Measurements from ENCODE around the gene DEAF1. TPM values are rescaled to one million over a fixed set of nuclear protein-coding genes. Genes with fewer than 3 reads are reported as not detected.
A peak's percentile ranks its signal among the peaks of the same experiment; 100 is the strongest.
"Not testable (repeated sequence)": the region's sequence is repeated elsewhere in the genome, so short reads cannot be mapped to it uniquely, and the experiment has no call there.

DEAF1 gene
- total RNA-seq, 1 donor from 2014 or later = 23.8 TPM

- no peak for ATAC-seq
Observed at GRCh38 chr11:701741-702461, 6.9 kb upstream of the DEAF1 start.

- no peak for ATAC-seq
Observed at GRCh38 chr11:699753-700152, 4.7 kb upstream of the DEAF1 start.

DNA sequence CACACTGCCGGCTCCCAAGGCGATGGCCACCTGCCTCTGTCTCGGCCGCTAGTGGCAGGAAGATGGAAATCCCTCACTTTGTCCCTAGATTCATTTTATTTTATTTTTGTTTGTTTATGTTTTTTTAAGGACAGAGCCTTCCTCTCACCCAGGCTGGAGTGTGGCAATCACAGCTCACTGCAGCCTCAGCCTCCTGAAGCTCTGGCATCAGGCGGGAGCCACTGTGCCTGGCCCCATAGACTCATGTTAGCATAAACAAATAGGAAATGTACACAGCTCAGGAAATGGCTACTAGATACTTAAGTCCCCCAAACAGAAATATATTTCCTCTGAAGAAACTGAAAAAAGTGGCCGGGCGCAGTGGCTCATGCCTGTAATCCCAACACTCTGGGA lies 4.1 kb upstream of the DEAF1 start:
- ATAC-seq = no peak

GRCh38 chr11:698493-699115 lies 3.6 kb upstream of the DEAF1 start:
- no peak for ATAC-seq

- no peak for ATAC-seq
Observed at GRCh38 chr11:697811-698311, 2.8 kb upstream of the DEAF1 start.

GRCh38 chr11:696955-697491 lies 2.0 kb upstream of the DEAF1 start:
- no peak for ATAC-seq

DNA sequence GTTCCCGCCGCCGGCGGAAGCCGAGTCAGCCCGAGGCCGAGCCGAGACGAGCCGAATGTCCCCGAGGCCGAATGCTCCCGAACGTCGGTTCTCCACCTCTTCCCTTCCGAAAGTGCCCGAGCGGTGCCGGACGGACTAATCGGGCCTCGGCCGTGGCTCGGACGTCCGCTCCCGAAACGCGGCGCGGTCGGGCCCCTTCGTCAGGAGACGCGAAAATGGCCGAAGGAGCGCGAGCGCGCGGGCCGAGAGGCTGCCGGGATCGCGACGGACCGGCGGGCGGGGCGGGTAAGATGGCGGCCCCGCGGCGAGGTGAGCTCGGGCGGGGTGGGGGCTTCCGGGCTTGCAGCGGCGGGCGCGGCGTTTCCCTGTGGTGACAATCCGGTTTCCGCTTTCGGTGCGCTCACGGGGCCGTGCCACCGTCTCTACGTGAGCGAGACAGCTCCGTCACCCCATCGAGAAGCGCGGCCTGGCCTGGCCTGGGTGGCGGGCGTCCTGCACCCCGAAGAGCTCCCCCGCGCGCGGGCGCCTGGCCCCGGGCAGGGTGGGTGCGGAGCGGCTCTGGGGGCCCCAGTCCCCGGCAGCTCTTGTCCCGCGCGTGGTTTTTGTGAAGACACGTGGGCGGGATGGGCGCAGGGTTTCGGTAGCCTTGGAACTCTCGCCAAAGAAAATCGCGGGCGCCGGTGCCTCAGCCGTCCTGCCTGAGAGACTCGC lies 671 bp upstream of the DEAF1 start, which contains the start of gene TMEM80:
TMEM80 (plus strand) TSS at position 279 of the 711 bp plus-strand sequence; CDS start at position 291, 12 bp downstream.
- ATAC-seq = peak; percentile 79

GRCh38 chr11:695288-695537 lies 191 bp upstream of the DEAF1 start:
- ATAC-seq = no peak

DNA sequence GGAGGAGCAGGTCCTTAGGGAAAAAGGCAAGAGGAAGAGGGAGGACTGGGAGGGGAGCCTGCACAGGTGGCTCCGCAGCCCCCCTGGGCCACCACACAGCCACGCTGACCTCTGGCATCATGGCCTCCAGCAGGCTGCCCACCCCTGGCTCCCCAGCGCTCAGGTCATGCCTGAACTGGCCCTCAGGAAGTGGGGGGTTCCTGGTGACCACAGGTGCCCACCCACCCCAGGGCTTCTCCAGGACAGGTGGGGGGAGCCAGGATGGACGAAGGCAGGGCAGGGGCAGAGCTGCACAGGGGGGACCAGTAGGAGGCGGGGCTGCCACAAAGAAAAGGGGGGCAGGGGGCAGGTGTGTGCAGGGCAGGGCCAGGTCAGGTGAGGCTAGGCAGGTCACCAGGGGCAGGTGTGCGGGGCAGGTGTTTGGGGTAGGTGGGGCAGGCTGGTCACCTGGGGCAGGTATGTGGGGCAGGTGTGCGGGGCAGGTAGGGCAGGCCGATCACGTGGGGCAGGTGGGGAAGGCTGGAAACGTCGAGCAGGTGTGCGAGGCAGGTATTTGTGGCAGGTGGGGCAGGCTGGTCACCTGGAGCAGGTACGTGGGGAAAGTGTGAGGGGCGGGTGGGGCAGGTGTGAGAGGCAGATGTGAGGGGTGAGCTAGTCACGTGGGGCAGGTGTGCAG lies 997 bp downstream of the DEAF1 start:
- ATAC-seq = peak; percentile 3

DNA sequence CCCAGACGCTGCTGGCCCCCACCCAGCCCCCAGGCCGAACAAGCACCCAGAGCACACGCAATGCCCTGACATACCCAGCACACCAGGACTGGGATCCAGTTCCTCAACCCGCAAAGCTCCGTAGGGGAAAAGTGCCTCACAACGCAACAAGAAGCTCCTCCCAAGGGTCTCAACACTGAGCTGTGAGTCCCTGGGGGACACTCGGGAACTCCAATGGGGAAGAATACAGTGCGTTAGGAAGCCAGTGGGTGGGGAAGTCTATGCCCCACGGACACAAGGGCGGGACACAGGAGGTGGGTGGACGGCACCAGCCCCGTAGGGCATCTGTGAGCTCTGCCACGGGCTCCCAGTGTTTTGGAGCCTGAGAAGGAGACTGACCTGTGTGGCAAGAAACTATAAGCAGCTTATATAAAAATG lies 1.6 kb downstream of the DEAF1 start:
- ATAC-seq = no peak

DNA sequence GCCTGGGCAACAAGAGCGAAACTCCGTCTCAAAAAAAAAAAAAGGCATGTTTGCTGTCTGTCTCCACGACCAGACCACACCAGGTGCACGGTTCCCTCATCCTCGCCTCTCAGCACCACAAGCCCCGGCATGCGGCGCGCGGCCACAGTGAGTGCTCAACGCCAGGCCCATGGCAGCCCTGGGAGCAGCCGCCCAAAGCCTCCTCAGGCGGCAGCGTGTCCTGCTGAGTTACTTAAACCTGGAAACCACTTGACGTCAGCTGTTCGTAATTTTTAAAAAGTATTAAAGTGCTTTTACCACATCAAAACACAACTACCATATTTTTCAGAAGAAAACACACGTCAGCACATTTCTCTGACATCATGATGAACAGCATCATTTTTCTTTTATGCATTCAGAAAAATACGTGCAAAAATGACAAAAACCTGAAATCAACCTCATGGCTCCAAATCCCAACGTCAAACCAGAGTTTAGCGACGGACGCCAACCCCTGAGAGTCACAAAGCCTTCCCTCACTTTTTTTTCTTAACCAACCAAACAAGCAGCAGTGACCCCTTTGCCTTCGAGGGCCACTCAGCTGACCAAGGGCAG lies 2.1 kb downstream of the DEAF1 start:
- no peak for ATAC-seq

DNA sequence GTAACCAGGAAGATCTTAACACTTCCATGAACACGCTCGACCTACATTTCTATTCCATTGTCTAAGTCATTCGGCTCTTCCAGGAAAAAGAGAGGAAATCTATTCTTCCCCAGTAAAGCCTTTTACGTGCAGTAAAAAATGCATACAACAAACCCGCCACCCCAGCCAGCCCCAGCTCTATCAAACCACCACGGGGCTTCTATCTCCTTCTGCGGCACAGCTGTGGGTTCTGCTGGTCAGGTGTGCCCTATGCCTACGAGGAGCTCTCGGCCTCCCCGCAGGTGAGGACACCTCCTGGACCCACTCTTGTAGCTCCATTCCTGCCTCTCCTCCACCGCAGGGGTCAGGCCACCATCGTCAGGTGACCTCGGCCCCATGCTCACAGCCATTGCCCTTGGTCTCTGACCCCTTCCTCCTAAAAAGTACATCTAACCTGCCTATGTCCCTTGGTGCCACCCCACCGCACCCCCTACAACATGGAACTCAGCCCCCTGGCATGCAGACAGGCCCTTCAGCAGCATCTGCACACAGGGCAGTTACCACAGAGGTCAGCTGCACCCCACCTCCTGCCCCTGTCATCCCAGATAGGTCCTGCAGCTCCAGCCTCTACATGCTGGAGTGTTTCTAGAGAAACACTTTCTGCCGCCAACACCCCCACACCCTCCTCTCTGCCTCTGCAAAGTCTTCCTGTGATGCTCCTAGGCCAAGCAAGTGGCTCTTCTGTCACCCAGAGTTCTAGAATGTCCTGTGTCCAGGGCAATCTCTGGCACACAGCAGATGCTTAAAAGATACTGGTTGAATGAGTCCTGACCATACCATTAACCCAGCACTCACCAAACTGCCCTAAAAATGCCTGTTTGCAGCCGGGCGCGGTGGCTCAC lies 3.1 kb downstream of the DEAF1 start:
- ATAC-seq = no peak

- no peak for ATAC-seq
Observed at GRCh38 chr11:690738-691633, 4.0 kb downstream of the DEAF1 start.

- ATAC-seq = not testable (repeated sequence)
Observed at GRCh38 chr11:690244-690643, 4.8 kb downstream of the DEAF1 start.

DNA sequence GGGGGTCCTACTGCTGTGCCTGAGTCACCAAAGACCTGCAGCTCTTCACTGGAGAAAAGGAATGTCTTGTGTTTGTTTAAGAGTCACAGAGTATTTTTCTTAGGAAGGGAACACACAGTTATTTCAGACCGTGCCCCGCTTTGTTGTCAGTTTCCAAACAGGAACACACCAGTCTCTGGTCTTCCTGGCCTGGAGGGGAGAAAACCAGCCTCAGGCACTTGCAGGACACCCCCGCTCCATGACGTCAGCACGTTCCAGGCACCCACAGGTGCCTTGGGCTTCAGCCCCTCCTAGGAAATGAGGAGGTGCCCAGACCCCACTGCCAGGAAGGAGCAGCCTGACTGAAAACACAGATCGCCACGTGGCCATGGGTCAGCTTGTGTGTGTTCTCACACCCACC lies 5.4 kb downstream of the DEAF1 start:
- ATAC-seq = no peak

DNA sequence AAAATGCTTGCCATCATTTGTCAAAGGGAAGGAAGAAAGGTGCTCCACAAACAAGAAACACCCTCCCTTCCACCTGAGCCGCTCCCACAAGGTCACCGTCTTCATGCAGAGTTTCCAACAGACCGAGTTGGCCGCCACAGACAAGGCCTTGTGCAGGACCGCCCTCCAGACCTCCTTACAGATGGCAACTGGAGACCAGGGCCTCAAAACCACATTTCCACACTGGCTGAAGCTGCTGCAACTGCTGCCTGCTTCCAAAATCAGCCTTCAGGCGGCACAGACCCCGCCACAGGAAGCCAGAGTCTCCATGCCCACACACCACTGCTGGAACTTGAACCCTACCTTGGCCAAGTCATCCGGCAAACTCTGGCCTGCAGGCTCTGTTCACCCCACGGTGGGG lies 6.3 kb downstream of the DEAF1 start:
- no peak for ATAC-seq

GRCh38 chr11:687751-688150 lies 7.3 kb downstream of the DEAF1 start:
- ATAC-seq = no peak

DNA sequence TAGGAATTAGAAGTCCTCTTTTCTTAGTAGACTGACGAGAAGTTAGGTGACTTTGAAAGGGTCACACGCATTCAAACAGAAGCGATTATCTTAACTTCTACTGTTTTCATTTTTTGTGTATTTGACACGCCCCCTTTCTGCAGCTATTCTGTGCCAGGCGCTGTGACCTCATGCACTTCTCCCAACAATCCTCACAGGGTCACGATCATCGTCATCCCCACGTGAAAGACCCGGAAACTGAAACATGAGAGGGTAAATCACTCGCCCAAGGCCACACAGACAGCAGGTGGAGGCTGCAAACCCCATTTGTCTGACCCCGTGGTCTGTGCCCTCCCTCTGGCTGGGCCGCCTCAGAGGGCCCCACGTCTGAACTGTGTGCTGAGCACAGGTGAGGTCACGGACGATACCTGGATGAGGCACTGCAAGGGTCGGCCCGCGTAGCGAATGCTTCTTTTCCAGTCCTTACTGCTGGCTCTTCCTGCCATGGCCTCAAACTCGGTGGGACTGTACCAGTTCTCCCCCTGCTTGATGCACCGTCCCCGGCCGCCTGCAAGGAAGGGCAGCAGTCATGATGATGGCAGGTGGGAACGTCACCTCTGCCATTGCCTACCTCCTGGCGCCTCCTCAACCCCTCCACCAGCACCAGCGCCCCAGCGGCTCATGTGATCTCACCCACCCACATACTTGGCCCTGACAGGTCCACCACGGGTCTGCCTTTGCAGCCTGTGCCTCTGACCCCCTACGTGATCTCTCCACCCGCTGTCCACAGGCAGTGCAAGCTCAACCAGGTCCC lies 8.4 kb downstream of the DEAF1 start:
- peak; percentile 12 for ATAC-seq

DNA sequence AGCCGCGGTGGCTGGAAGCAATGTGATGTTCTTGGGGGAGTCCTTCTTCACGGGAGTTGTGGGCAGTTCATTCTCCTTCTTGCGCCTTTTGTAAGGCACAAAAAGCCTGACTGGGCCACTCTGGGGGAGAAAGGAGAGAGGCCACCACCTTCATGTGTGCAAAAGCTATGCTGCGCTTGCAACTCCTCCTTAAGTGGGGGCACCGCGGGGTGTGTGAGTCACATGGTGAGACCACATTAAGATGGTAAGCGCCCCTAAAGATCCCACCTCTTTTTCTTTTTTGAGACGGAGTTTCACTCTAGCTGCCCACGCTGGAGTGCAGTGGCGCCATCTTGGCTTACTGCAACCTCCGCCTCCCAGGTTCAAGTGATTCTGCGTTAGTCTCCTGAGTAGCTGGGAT lies 14.1 kb downstream of the DEAF1 start:
- no peak for ATAC-seq

GRCh38 chr11:680476-680875 lies 14.5 kb downstream of the DEAF1 start:
- ATAC-seq = no peak
